ENCODE data around the gene PRRC2A.

PRRC2A gene

GRCh38 chr6:31626952-31627351 lies 6.4 kb downstream of the PRRC2A start:
- DNase-seq, result no peak

- no peak for DNase-seq
These were observed 7.3 kb downstream of the PRRC2A start for GRCh38 chr6:31627690-31628287.

DNA sequence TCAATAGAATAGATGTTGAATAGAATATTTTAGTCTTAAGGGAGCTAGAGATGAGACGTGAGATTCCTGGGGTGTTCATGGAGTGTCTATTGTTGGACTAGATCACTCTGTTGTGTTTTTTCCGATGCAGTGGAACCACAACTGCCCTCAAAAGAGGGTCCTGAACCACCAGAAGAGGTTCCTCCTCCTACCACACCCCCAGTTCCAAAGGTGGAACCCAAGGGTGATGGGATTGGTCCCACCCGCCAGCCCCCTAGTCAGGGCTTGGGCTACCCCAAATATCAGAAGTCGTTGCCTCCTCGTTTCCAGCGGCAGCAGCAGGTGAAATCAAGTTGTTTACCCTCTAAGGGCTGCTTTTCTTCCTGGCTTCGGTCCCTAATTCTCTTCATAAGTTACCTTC lies 8.5 kb downstream of the PRRC2A start:
- no peak for DNase-seq

DNA sequence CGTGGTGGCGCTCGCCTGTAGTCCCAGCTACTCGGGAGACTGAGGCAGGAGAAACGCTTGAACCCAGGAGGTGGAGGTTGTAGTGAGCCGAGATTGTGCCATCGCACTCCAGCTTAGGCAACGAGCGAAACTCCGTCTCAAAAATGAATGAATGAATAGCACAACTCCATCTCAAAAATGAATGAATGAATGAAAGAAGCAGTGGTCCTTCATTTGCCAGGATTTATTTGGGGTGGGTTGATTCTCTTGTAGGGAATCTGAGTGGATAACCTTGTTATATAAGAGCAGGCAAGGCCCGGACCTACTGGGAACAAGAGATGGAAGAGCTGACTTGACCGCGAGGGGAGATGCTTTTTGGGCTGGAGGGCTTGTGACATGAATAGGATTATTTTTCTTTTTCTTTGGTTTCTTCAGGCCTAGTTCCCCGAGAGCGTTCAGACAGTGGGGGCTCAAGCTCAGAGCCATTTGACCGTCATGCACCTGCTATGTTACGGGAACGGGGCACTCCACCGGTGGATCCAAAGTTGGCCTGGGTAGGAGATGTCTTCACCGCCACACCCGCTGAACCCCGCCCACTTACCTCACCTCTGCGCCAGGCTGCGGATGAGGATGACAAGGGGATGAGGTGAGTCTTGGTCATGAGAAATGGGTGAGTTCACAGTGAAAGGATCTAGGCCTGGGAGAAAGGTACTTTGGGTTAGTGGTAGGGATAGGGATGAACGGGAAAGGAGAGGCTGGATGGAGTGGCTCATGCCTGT lies 9.8 kb downstream of the PRRC2A start:
- no peak for DNase-seq

DNA sequence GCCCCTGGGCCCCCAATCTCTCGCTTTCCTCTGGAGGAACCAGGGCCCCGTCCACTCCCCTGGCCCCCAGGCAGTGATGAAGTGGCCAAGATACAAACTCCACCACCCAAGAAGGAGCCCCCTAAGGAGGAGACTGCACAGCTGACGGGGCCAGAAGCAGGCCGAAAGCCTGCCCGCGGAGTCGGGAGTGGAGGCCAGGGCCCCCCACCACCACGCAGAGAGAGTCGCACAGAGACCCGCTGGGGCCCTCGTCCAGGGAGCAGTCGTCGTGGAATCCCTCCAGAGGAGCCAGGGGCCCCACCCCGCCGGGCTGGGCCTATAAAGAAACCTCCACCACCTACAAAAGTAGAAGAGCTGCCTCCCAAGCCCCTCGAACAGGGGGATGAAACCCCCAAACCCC lies 10.7 kb downstream of the PRRC2A start:
- DNase-seq, result no peak

GRCh38 chr6:31631681-31632278 lies 11.3 kb downstream of the PRRC2A start:
- no peak for DNase-seq

DNA sequence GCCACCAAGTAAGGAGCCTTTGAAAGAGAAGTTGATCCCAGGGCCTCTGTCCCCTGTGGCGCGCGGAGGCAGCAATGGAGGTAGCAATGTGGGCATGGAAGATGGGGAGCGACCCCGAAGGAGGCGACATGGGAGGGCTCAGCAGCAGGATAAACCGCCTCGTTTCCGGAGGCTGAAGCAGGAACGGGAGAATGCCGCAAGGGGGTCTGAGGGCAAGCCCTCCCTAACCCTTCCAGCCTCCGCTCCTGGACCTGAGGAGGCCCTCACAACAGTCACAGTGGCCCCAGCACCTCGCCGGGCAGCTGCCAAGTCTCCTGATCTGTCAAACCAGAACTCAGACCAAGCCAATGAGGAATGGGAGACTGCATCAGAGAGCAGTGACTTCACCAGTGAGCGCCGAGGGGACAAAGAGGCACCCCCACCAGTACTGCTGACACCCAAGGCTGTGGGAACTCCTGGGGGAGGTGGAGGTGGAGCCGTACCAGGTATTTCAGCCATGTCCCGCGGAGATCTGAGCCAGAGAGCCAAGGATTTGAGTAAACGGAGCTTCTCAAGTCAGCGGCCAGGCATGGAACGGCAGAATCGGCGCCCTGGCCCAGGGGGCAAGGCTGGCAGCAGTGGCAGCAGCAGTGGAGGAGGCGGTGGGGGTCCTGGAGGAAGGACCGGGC lies 11.9 kb downstream of the PRRC2A start:
- DNase-seq, result no peak

DNA sequence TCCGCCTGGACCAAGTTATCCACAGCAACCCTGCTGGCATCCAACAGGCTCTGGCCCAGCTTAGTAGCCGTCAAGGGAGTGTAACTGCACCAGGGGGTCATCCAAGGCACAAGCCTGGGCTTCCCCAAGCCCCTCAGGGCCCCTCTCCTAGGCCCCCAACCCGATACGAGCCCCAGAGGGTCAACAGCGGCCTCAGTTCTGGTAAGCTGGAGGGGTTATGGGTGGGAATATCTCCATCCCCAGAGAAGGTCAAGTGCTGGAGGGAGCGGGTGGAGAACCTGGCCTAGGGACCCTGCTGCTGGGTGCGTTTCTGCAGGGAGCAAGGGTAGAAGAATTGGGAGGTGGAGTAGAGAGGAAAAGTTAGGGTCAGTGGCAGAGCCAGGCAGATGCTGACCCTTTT lies 12.9 kb downstream of the PRRC2A start:
- no peak for DNase-seq

DNA sequence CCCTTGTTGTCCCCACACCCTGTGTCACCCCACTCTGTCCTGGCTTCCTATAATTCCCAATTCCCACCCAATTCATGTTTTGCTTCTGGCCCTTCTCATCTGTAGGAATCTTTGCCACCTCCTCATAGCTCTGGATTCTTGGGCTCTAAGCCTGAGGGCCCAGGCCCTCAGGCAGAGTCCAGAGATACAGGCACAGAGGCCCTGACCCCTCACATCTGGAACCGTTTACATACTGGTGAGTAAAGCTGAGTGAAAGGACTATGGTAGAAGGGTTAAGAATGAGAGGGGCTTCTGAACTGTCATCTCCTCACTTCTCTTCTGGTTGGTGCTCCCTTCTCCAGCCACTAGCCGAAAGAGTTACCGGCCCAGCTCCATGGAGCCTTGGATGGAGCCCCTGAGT lies 13.6 kb downstream of the PRRC2A start:
- DNase-seq, result no peak

DNA sequence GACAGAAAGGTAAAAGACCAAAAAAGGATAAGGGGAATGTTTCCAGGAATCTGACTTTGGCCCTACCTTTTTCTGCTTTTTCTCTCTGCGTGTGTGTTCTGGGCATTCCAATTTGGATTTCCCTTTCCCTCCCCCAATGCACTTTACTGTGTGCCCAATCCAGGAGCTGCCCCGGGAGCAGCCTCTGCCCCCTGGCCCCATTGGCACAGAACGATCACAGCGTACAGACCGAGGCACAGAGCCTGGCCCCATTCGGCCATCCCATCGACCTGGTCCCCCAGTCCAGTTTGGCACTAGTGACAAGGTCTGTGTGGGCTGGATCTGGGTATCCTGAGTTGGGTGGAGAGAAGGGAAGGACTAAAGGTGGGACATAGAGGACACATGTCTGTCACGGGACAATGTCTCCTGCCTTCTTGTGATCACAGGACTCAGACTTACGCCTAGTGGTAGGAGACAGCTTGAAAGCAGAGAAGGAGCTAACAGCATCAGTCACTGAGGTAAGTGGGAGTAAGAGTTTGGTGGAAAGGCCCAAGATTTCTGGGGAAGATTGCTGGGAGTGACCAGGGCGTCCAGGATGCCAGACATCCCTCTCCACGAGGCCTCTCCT lies 14.6 kb downstream of the PRRC2A start:
- DNase-seq, result no peak

DNA sequence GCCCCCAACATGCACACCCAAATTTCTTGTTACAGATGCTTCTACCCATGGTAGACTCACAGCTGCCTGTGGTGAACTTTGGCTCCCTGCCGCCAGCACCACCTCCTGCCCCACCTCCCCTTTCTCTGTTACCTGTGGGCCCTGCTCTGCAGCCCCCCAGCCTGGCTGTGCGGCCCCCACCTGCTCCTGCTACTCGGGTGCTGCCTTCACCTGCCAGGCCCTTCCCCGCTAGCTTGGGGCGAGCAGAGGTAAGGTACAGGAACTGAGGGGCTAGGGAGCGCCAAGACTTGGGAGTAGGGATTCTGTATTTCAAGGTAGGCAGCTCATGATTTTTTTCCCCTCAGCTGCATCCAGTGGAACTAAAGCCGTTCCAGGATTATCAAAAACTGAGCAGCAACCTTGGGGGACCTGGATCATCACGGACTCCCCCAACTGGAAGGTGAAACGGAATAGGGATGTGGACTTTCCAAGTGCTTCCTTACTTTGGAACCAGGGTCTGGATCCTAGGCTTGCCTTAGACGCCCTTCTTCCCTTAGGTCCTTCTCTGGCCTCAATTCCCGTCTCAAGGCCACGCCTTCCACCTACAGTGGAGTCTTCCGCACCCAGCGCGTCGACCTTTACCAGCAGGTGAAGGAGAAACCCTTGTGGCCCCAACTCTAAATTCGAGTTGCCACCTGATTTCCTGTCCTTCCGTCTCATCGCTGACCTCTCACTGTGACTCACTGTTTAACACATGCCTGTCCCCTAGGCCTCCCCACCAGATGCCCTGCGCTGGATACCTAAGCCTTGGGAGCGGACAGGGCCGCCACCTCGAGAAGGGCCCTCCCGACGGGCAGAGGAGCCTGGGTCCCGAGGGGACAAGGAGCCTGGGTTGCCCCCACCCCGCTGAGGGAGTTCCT lies 16.4 kb downstream of the PRRC2A start:
- no peak for DNase-seq

- no peak for DNase-seq
These were observed 18.5 kb downstream of the PRRC2A start for GRCh38 chr6:31639043-31639442.

GRCh38 chr6:31639449-31639861 lies 18.9 kb downstream of the PRRC2A start:
- DNase-seq, result no peak

- no peak for DNase-seq
These were observed 20.1 kb downstream of the PRRC2A start for GRCh38 chr6:31640612-31641011.

- DNase-seq, result no peak
These were observed 20.9 kb downstream of the PRRC2A start for GRCh38 chr6:31641370-31641769.

DNA sequence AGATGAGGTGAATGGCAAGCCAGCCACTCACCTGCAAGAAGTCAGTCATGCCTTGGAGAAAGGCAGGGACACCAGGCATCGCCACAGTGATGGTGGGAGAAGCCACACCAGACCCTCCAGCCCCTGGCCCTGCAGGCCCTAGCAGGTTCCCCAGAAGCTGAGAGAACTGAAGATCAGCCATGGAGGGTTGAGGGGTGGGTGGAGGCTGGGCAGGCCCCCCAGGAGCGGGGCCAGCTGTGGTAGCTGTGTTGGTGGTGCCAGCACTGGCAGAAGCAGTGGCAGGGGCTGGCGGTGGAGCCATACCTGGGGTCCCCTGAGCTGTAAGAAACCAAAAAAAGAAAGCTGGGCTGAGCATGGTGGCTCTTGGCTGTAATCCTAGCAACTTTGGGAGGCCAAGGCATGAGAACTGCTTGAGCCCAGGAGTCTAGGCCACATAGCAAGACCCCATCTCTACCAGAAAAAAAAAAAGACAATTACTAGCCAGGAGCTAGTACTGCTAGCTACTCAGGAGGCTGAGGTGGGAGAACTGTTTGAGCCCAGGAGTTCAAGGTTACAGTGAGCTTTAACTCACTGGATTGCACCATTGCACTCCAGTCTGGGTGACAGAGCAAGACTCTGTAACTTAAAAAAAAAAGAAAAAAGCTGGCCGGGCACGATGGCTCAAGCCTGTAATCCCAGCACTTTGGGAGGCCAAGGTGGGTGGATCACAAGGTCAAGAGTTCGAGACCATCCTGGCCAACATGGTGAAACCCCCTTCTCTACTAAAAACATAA lies 22.5 kb downstream of the PRRC2A start:
- DNase-seq, result no peak

DNA sequence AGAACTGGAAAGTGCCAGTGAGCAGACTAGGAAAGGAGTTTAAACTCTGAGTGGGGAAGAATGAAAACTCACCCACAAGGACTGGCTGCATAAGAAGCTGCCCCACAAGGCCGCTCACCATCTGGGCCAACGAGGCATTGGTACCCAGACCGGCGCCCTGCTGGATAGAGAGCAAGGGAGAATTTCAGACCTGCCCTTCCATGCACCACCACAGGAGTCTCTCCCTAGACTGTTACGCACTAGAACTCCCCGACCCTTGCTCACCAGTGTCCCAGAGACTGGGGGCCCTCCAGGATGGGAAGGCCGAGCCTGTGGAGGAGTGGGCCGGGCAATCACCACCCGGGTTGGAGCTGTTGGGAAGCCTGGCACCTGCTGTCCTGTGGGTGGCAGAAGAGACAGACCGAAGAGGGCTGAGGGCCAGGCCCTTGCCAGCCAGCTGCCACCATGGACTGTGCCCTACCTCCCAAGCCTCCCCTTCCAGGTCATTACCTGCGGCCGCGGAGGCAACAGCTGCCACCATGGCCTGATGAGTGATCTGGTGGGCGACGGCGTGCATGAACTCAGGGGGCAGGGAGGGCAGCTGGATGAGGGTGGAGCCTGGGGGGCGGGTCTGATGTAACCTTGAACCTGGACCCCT lies 23.4 kb downstream of the PRRC2A start:
- no peak for DNase-seq

DNA sequence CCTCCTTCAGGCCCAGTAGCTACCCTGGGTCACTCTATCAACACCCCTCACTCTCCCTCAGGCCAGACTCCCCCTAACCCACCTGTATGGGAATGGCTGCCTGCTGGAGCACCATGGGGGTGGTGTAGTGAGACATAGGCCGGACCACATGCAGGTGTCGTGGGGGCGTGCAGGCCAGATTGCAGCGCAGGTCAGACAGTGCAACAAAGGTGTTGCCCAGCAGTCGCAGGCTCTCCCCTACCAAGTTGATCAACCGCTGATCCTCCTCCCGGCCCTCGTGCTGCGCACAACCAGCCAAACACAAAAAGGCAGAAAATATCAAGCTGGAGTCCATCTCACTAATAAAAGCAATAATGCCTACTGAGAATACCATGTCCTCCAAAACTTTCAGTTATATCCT lies 24.8 kb downstream of the PRRC2A start:
- DNase-seq, result no peak

DNA sequence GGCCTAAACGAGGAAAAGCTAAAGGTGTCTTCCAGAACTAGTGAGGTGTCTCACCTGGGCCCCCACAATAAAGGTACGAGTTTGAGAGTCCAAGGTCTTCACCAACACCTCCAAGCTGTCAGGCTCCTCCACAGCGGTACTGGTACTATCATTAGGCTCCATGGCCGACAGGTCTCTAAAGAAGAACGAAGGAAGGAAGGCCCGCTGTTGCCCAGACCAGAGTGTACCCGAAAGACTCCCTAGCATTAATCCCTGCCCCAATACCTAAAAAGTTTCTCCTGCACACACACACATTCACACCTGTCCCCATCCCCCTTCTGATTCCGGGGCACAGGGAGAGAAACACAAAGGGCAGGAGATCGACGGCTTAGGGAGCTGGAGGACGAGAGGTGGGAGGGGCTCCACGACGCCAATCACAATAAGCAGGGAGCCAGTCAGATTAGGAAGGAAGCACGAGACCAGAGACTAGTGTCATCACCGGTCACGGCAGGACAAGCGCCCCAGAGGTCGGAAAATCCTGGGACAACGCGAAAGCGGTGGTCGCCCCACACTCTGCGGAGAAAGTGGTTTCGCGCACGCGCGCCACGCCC lies 31.2 kb downstream of the PRRC2A start:
- no peak for DNase-seq

DNA sequence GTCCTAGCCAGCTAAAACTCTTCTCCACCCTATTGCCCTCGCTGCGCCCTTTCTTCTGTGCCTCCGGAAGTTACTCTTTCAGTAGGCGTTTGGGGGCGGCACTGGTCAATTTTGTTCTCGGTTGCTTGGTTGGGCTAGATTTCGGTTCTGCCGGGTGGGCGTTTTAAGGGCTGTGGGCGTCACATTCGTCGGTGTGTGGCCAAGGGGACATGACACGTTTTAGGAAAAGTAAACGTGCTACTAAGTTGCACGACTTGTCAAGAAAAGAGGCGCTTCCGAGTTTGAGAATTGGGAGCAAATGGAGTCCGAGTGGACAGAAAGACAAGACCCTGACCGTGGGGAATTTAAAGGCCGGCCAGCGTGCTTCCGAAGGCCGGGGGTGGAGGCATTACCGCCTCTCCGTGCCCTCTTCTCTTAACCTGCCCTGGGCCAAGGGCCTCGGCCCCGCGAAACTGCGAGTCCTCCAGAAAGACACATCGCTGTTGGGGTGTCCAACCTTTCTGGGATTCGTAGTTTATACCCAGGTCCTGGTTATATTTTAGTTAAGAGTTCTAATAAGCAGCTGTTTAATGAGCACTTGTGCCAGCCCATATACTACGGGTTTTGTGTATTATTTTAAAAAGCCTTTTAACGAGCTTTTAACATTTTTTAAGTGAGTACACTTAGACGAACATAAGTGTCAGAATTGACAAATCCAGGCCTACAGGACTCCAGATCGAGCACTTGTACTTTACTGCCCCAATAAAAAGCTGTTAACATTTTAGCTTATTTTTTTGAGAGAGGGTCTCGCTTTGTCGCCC lies 32.6 kb downstream of the PRRC2A start:
- peak; percentile 95 for DNase-seq
